OCI-LY7 (cell line): ENCODE results near the gene DBN1. TPM values are rescaled to one million over a fixed set of nuclear protein-coding genes. Genes with fewer than 3 reads are reported as not detected.

Source experiments
- BruUV-seq: library from RNA; stranded (reverse); fragments of 400-500 nt; replicated peaks from 2 replicates; lab custom pipeline; 2021; lab: Mats Ljungman, UMichigan
- CTCF ChIA-PET: fragments of 300-600 bp; sonication (Branson Sonifier 250); formaldehyde crosslinking; loops from one replicate; lab custom pipeline; 2022; ENCODE audit warnings: antibody characterized with exemption; ENCODE audit not compliant: unreplicated experiment; lab: Charles Lee
- POLR2A ChIA-PET: fragments of 300-600 bp; sonication (Branson Sonifier 250); formaldehyde crosslinking; loops from one replicate; lab custom pipeline; 2022; ENCODE audit warnings: antibody characterized with exemption; lab: Charles Lee
- DNase-seq: peaks from one replicate; pipeline ENCODE4 v3.0.0-alpha.2; 2015; ENCODE audit warnings: low spot score
- H2AFZ ChIP-seq: fragments of 200-600 bp; sonication (generic), shearing (Covaris generic); 2 replicates; pipeline ENCODE4 v1.6.1; 2014; ENCODE audit warnings: mild to moderate bottlenecking, antibody characterized with exemption, low read length, moderate library complexity
- H3K27ac ChIP-seq: fragments of 200-600 bp; sonication (generic); 2 replicates; pipeline ENCODE4 v1.5.1; 2014; ENCODE audit warnings: mixed run types, low read depth, mild to moderate bottlenecking, moderate library complexity, low read length, inconsistent platforms; ENCODE audit not compliant: poor library complexity, severe bottlenecking
- H3K36me3 ChIP-seq: fragments of 200-600 bp; sonication (generic); 2 replicates; pipeline ENCODE4 v1.6.1; 2014; ENCODE audit warnings: mild to moderate bottlenecking, antibody characterized with exemption, low read length, moderate library complexity, mixed read lengths; ENCODE audit not compliant: insufficient read depth
- H3K4me1 ChIP-seq: fragments of 200-600 bp; sonication (generic); 2 replicates; pipeline ENCODE4 v1.5.1; 2014; ENCODE audit warnings: mild to moderate bottlenecking, low read length; ENCODE audit not compliant: insufficient read depth, poor library complexity, severe bottlenecking
- H3K4me2 ChIP-seq: fragments of 200-600 bp; sonication (generic); 2 replicates; pipeline ENCODE4 v1.6.1; 2014; ENCODE audit warnings: mild to moderate bottlenecking, low read length
- H3K4me3 ChIP-seq: fragments of 200-600 bp; sonication (generic); 2 replicates; pipeline ENCODE4 v1.5.1; 2014; ENCODE audit warnings: mild to moderate bottlenecking, low read depth, low read length; ENCODE audit not compliant: poor library complexity, severe bottlenecking
- H3K79me2 ChIP-seq: fragments of 200-600 bp; sonication (generic); 2 replicates; pipeline ENCODE4 v1.6.1; 2016; ENCODE audit warnings: low read depth, mild to moderate bottlenecking, low read length, moderate library complexity, mixed read lengths; ENCODE audit not compliant: insufficient read depth
- H3K9me2 ChIP-seq: fragments of 200-600 bp; sonication (generic); 2 replicates; pipeline ENCODE4 v1.6.1; 2016; ENCODE audit warnings: mild to moderate bottlenecking, low read length, mixed read lengths; ENCODE audit not compliant: insufficient read depth
- H3K9me3 ChIP-seq: fragments of 200-600 bp; sonication (generic); 2 replicates; pipeline ENCODE4 v1.6.1; 2014; ENCODE audit warnings: mild to moderate bottlenecking, mixed run types, low read length, mixed read lengths
- H4K20me1 ChIP-seq: fragments of 200-600 bp; sonication (generic); 2 replicates; pipeline ENCODE4 v1.6.1; 2014; ENCODE audit warnings: mild to moderate bottlenecking, antibody characterized with exemption, low read length, moderate library complexity, mixed read lengths; ENCODE audit not compliant: insufficient read depth
- CTCF ChIP-seq: fragments of 200-600 bp; sonication (generic); conservative IDR thresholded peaks from 2 replicates; pipeline ENCODE4 v1.5.1; 2014; ENCODE audit warnings: mild to moderate bottlenecking, antibody characterized with exemption, low read length, moderate library complexity, mixed read lengths
- EZH2phosphoT487 ChIP-seq: fragments of 200-600 bp; sonication (generic); IDR thresholded peaks from 2 replicates; pipeline ENCODE4 v1.6.1; 2018; ENCODE audit warnings: low read depth, borderline replicate concordance, mild to moderate bottlenecking, mixed run types, antibody characterized with exemption, low read length, moderate library complexity, mixed read lengths
- intact Hi-C: fragments of 100-400 bp; cut with micrococcal nuclease; formaldehyde crosslinking; loops from one replicate; pipeline ENCODE4 v1.10.0; 2022; ENCODE audit not compliant: unreplicated experiment
- total RNA-seq, 2 experiments: library from RNA; depleted of rRNA in 1 of 2; stranded (reverse); fragments of >200 nt in 1 of 2; shearing (Covaris generic) in 1 of 2; gene quantifications; 2 replicates each; pipeline ENCODE4 v1.2.3, GENCODE V29; 2014 to 2022

DBN1 gene
- total RNA-seq, 2 experiments from 2014 or later, result 11.7 to 22.0 TPM

DNA sequence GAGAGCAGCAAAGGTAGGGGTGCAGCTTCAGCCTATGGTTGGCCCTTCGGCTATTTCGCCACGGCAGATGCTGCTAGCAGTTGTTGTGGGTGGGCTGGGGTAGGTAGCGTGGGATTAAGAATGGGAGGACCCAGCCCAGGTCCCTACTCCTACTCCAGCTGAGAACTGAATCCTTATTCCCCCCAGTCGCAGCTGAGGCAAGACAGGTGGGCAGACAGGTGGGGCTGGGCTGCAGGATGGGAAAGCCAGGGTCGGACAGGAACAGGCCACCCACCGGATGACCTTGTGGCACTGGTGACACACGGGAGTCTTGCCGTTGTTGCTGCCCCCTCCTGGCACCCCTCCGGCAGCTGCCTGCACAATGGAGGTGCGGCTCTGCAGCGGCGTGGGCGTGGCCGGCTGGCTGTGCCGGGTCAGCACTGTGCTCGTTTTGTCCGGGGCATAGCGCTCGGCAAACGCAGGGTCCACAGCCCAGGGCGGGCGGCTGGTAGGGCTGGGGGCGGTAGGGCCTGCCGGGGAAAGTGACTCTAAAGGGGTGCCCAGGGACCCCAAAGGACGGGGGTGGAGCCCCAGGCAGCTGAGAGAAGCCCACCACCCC lies 15.8 kb upstream of the DBN1 start:
- intact Hi-C loops, result no loop called here
- ChIA-PET CTCF (interaction anchor here (0.5 kb wide), 1 partner anchor 506 kb away, joined by 3 read pairs; no protein-coding TSS in a partner anchor), POLR2A (interaction anchor here (0.5 kb wide), 1 partner anchor 314 kb away, joined by 3 read pairs; no protein-coding TSS in a partner anchor)
- Histone ChIP-seq H3K4me1 (peaks cover 23% of the 10 kb centered on the region), H3K9me2 (no peaks in the 10 kb centered on the region), H3K9me3 (no peaks in the 10 kb centered on the region), H3K4me2 (peak overlapping the region; percentile 49; the same call in 1 of the 2 replicates), H3K36me3 (peaks cover 12% of the 10 kb centered on the region; the same call in 1 of the 2 replicates), H3K27ac (no peak overlapping the region), H3K4me3 (no peak overlapping the region), H3K79me2 (no peaks in the 10 kb centered on the region), H2AFZ (no peak overlapping the region), H4K20me1 (no peaks in the 10 kb centered on the region)
- BruUV-seq, result no TSS peak
- peak; percentile 69 for DNase-seq
- TF ChIP-seq CTCF, result peak; percentile 75
- no peak for TF ChIP-seq EZH2phosphoT487

DNA sequence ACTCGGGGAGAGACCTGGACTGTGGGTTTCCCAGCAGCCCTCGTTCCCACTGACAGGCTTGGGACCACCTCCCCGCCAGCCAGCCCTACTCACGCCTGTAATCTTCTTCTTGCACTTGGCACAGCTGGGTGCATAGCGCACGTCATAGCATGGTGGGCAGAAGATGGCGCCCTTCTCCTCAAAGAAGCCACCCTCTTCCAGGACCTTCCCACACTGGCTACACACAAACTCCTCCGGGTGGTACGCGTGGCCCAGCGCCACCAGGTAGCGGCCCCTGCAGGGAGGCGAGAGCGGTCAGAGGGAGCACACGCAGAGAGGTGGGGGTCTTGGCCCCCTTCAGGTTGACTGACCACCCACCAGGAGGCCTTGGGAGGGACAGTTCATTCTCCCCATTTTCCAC lies 14.5 kb upstream of the DBN1 start:
- ChIA-PET POLR2A (no interaction called here), CTCF (interaction anchor here (0.6 to 1.0 kb wide), 3 partner anchors 12 to 179 kb away, joined by 3 to 4 read pairs (median 4); no protein-coding TSS in a partner anchor)
- DNase-seq, result peak; percentile 19
- Histone ChIP-seq H3K4me2 (no peak overlapping the region), H3K9me2 (no peaks in the 10 kb centered on the region), H4K20me1 (no peaks in the 10 kb centered on the region), H3K4me3 (no peak overlapping the region), H3K36me3 (peaks cover 12% of the 10 kb centered on the region; the same call in 1 of the 2 replicates), H3K27ac (no peak overlapping the region), H3K4me1 (peaks cover 18% of the 10 kb centered on the region), H3K79me2 (no peaks in the 10 kb centered on the region), H3K9me3 (no peaks in the 10 kb centered on the region), H2AFZ (no peak overlapping the region)
- BruUV-seq, result no TSS peak
- TF ChIP-seq EZH2phosphoT487 (no peak), CTCF (peak; percentile 60)
- intact Hi-C loops, result no loop called here

DNA sequence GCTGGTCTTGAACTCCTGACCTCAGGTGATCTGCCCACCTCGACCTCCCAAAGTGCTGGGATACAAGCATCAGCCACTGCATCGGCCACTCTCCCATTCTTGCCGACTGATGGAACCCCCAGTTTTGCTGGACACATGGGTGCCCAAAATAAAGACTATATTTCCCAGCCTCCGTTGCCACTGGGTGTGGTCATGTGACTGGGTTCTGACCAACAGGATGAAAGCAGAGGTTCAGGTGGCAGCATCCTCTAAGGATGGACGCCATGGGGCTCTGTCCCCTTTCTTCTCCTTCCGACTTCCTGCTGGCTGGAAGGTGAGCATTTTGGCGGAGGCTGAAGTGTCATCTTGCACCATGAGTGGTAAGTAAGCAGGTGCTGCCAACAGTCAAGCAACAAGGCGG lies 13.7 kb upstream of the DBN1 start:
- Histone ChIP-seq H3K36me3 (peaks cover 12% of the 10 kb centered on the region; the same call in 1 of the 2 replicates), H4K20me1 (no peaks in the 10 kb centered on the region), H3K4me2 (no peak overlapping the region), H3K79me2 (no peaks in the 10 kb centered on the region), H3K9me3 (no peaks in the 10 kb centered on the region), H3K4me1 (peaks cover 18% of the 10 kb centered on the region), H3K4me3 (no peak overlapping the region), H3K27ac (no peak overlapping the region), H3K9me2 (no peaks in the 10 kb centered on the region), H2AFZ (no peak overlapping the region)
- intact Hi-C loops, result no loop called here
- no peak for DNase-seq
- POLR2A ChIA-PET, result no interaction called here
- TF ChIP-seq CTCF, result no peak
- TF ChIP-seq EZH2phosphoT487, result no peak
- CTCF ChIA-PET, result no interaction called here
- no TSS peak for BruUV-seq
